Keratinocyte (primary cell): ENCODE measurements around the gene TBCD.

Experiments used
- CTCF ChIP-seq, 3 experiments: IDR thresholded peaks in 1 of 3; conservative IDR thresholded peaks in 1 of 3; optimal IDR thresholded peaks in 1 of 3; 2 replicates in 2 of 3; 3 replicates in 1 of 3; pipeline versions ENCODE3 to v1.5.1; 2011; ENCODE audit warnings: low read length in 3 of 3, mild to moderate bottlenecking in 3 of 3, moderate library complexity in 2 of 3, control low read depth in 1 of 3, inconsistent platforms in 1 of 3; ENCODE audit not compliant: insufficient read depth in 2 of 3; ENCODE audit errors: extremely low read depth in 1 of 3
- EZH2 ChIP-seq: IDR thresholded peaks from one replicate; pipeline ENCODE4 v1.6.1; 2012; ENCODE audit warnings: inconsistent platforms, mild to moderate bottlenecking, low read length, moderate library complexity

GRCh38 chr17:82980632-82981031 lies 228.8 kb downstream of the TBCD start:
- no peak for TF ChIP-seq CTCF (optimal IDR thresholded peaks at IDR 0.05 in 1 of 3, IDR thresholded peaks at IDR 0.05 in 1 of 3, conservative IDR thresholded peaks at IDR 0.05 in 1 of 3; ENCODE audit: extremely low read depth in 1 of 3, insufficient read depth in 2 of 3, low read length in 3 of 3)
- no peak for TF ChIP-seq EZH2
